Astrocyte of the spinal cord (primary cell): ENCODE data around the gene KCNMB2.

Experiments
- DNase-seq: peaks from one replicate; pipeline ENCODE4 v3.0.0; 2011; ENCODE audit warnings: low read depth, low spot score
- H3K4me3 ChIP-seq: 2 replicates; pipeline ENCODE4 v1.5.1; 2011; ENCODE audit warnings: low read depth, mild to moderate bottlenecking, low read length, moderate library complexity
- CTCF ChIP-seq: IDR thresholded peaks from 2 replicates; pipeline ENCODE4 v1.5.1; 2012; ENCODE audit warnings: low read depth, mild to moderate bottlenecking, low read length, inconsistent platforms
- in situ Hi-C: cut with HindIII; loops from 2 replicates; pipeline ENCODE4 v1.10.0; 2017; ENCODE audit warnings: low sequenced_read_pairs

The KCNMB2 gene

GRCh38 chr3:178583963-178584575, 47.8 kb downstream of the KCNMB2 start:
- no peak overlapping the region for H3K4me3 ChIP-seq
- TF ChIP-seq CTCF = no peak
- DNase-seq = no peak
- in situ Hi-C loops = no loop called here

GRCh38 chr3:178584722-178585380, 48.6 kb downstream of the KCNMB2 start:
- no peak overlapping the region for H3K4me3 ChIP-seq
- in situ Hi-C loops = no loop called here
- DNase-seq = no peak
- no peak for TF ChIP-seq CTCF

GRCh38 chr3:178585454-178585853, 49.2 kb downstream of the KCNMB2 start:
- in situ Hi-C loops = no loop called here
- DNase-seq = no peak
- no peak overlapping the region for H3K4me3 ChIP-seq
- no peak for TF ChIP-seq CTCF

GRCh38 chr3:178586076-178586475, 49.8 kb downstream of the KCNMB2 start:
- in situ Hi-C loops = no loop called here
- no peak overlapping the region for H3K4me3 ChIP-seq
- DNase-seq = no peak
- no peak for TF ChIP-seq CTCF

- in situ Hi-C loops = no loop called here
- H3K4me3 ChIP-seq = no peak overlapping the region
- TF ChIP-seq CTCF = no peak
- DNase-seq = no peak
These were observed 52.4 kb downstream of the KCNMB2 start for GRCh38 chr3:178588628-178589027.

GRCh38 chr3:178593786-178594185, 57.5 kb downstream of the KCNMB2 start:
- no peak overlapping the region for H3K4me3 ChIP-seq
- TF ChIP-seq CTCF = no peak
- in situ Hi-C loops = no loop called here
- DNase-seq = no peak
